Retina (tissue), 1 donor: ENCODE measurements around the gene HOXD13.
A peak's percentile ranks its signal among the peaks of the same experiment; 100 is the strongest.

Experiments used
- DNase-seq: peaks from one replicate; pipeline ENCODE4 v3.0.0-alpha.2; 2016

HOXD13 gene

DNA sequence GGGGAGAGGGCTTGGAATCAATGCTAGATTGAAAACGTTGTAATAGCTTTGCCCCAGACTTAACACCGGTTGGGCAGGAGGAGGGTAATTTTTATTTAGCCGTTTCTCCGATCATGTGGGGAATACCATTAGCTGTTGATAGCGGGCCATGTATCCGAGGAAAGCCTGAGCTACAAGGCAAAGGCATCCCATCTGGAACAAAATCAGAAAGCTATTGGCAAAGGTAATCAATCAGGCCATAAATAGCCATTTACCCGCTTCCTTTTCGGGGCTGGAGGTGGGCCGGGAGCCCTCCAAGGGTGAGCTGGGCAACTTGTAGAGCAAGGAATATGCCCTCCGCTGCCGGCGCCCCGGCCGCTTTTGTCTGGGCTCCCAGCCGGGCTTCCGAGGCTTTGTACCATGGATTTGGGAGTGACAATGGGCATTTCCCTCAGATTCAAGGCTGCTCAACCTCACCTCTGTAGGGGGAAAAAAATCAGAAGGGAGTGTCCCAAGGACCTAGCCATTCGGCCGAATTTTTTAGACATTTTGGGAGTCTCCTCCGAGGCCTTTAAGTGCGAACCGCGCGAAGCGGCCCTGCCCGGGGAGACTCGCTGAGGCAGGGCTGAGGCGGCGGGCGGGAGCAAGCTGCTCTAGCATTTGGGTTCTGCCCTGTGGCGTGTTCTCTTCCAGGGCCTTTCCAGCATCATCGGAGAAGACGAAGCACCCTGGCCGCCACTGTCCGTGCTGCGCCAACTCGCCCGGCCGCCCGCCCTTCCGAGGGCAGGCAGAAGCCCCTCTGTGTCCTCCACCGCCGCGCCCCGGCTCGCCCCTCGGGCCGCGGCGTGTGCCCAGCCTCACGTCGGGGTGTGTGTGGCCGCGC, 28.9 kb downstream of the HOXD13 start:
- DNase-seq, result peak; percentile 75

DNA sequence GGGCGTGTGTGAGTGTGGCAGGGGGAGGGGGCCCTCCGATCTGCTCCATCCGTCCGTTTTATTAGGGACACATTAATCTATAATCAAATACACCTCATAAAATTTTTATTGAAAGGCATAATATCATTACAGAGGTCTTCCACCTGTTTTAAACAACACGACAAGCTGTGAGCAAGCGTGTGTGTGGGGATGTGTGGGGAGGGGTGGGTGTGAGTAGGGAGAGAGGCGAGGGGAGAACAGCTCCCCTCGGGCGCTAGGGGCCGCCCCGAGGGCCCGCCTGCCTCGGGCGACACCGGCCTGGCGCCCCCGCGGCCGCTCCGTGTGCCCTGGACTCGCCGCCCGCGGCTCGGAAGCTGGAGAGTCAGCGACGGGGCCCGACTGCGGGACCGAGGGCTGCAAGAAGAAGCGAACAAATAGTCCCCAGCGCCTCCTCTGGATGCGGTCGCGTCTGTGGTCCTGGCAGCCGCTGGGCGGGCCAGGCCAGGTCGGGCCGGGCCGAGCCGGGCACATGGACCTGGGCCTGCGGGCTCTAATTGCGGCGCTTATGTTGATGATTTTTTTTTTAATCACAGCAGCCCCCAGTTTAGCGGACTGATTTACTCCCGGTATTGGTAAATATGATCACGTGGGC, 29.6 kb downstream of the HOXD13 start:
- DNase-seq, result peak; percentile 92

DNA sequence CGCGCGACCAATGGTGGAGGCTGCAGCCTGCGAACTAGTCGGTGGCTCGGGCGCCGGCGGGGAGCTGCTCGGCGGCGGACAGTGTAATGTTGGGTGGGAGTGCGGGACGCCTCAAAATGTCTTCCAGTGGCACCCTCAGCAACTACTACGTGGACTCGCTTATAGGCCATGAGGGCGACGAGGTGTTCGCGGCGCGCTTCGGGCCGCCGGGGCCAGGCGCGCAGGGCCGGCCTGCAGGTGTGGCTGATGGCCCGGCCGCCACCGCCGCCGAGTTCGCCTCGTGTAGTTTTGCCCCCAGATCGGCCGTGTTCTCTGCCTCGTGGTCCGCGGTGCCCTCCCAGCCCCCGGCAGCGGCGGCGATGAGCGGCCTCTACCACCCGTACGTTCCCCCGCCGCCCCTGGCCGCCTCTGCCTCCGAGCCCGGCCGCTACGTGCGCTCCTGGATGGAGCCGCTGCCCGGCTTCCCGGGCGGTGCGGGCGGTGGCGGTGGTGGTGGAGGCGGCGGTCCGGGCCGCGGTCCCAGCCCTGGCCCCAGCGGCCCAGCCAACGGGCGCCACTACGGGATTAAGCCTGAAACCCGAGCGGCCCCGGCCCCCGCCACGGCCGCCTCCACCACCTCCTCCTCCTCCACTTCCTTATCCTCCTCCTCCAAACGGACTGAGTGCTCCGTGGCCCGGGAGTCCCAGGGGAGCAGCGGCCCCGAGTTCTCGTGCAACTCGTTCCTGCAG, 30.3 kb downstream of the HOXD13 start, which contains the start of gene HOXD9:
Gene HOXD9 (plus strand): TSS at position 37 of the 728 bp plus-strand sequence. CDS start 50 bp downstream, at position 87.
- DNase-seq, result no peak

DNA sequence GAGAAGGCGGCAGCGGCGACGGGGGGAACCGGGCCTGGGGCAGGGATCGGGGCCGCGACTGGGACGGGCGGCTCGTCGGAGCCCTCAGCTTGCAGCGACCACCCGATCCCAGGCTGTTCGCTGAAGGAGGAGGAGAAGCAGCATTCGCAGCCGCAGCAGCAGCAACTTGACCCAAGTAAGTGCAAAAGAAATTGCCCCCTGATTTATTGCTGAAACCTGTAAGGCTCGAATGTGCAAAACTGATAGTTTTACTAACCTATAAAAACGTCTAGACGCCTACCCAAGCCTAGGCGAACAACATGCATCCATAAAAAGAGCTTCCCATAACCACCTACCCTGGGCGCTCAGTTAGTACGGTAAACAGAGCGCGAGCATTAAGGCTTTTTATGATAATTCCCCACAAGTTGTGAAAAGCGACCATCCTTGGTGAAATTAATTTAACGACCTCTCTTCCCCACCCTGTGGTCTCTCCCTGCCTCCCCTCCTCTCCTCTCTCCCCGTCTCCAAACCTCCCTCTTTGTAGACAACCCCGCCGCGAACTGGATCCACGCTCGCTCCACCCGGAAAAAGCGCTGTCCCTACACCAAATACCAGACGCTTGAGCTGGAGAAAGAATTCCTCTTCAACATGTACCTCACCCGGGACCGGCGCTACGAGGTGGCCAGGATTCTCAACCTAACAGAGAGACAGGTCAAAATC, 31.0 kb downstream of the HOXD13 start:
- DNase-seq, result no peak

DNA sequence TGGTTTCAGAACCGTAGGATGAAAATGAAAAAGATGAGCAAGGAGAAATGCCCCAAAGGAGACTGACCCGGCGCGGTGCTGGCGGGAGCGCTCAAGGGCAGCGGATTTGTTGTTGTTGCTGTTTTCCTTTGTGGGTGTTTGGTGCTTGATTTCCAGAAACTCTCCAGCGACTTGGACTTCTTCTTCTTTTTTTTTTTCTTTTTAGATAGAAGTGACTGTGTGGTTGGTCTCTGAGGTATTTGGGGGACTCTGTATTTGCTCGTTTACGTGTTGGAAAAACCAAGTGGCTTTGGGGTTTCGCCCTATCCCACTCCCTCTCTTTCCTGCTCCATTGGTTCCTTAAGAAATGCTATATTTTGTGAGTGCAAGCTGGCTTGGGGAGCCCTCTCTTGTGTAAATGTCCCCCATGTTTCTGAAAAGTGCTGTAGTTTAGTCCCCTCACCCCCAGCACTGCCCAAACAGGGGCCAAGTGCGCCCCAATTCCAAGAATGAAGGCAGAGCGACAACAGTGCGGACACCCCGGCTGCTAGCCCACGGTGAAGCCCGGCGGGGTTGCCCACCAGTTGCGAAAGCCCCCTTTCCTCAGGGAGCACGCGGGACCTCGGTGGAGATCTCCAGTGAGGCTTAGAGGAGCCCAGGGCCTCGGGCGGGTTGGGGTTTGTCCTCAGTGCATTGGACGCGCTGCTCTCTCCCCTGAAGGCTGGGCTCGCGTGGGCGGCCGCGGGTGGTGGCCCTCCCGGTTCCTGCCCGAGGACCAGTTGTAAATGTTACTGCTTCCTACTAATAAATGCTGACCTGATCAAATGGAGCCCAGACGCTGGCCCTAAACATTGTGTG, 31.8 kb downstream of the HOXD13 start:
- DNase-seq, result no peak

DNA sequence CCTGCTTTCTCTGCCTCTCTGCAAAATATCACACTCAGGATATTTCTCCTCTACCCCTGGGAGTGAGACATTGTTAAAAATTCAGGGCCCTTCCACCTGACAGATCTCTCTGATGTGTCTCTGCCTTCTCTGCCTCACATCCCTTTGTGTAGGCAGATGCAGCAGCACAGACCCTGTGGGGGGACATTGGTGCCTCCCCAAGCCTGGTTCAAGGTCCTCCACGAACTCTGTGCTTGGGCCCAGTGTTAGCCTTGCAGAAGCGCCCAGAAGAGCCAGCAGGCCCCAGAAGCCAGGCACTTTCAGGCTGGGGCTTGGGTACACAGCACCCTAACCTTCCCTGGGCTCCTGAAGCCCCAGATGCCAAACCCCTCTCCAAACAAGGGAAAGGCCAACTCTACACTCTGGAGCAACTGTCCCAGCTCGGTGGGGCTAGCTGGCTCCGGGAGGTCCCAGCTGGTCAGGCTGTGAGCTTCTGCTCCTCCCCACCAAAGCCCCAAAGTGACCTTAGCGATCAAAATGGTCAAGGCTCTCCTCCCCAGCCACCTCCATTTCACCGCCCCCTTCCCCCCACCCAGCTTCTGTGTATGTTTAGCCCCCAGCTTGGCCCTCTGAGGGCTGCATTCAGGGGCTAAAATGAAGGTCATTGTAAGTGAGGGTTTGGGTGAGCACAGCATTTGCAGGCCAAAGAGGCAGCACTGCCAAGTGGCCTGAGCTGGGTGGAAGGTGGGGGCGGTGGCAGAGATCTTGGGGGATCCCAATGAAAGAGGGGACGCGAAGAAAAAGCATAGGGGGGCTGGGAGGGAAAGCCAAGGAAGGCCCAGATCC, 32.6 kb downstream of the HOXD13 start:
- no peak for DNase-seq

DNA sequence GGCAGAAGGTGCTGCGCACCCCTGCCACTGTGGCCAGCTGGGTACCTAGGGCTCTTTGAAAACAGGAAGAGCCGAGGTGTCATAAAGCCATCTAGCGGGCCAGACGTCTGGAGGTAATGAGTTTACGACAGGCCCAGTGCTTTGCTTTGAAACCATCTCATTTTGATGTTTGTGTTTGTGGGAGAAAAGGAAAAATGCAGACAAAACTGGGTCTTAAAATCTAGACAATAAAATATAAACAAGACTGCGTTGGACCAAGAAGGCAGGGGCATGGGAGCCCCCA, 33.2 kb downstream of the HOXD13 start:
- DNase-seq, result no peak

DNA sequence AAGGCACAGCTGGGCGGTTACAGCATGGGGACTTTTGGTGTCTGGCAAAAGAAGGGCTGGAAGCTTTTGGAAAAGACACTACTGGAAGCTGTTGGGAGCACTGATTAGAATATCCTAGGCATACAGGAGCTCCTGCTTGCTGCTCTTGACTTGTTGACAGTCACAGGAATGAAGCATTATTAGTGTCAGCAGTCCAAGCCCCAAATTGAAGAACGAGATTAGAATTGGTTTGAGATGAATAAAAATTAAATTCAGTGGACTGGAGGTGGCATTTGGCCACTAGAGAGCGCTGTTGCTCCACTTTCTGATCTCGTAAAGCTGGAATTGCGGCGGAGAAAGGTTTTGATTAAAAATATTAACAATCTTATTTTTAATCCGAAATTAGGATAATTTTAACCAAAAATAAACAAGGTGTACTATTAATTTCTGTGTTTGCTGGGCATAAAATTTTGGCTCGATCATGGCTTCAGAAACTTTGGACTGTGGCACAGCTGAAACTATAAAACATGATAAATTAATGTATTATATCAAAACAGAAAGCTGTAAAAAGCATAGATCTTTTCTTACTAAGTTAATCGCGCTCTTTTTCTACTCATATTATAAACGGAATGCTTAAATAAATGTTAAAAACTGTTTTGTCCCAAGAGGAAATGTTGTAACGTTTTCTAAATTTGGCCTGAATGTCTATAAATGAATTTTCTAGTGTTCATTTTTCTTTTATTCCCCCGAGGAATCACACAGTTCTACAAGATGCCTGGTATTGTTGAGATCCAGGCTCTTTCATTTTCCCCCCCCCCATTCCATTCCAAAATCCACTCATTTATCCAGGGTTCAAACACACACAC, 34.6 kb downstream of the HOXD13 start:
- DNase-seq, result peak; percentile 85

DNA sequence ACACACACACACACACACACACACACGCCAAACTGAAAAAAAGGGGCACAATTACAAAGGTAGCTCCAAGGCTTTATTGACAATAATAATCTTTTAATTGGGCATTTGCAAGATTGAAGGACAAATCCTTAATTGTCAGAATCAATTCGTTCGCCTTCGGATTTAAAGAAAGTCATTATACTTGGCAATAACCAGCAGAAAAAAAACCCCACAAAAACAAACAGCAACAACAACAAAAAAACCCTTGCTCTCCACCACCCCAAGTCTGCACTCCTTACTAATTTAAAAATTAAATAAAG, 35.2 kb downstream of the HOXD13 start:
- DNase-seq, result no peak

DNA sequence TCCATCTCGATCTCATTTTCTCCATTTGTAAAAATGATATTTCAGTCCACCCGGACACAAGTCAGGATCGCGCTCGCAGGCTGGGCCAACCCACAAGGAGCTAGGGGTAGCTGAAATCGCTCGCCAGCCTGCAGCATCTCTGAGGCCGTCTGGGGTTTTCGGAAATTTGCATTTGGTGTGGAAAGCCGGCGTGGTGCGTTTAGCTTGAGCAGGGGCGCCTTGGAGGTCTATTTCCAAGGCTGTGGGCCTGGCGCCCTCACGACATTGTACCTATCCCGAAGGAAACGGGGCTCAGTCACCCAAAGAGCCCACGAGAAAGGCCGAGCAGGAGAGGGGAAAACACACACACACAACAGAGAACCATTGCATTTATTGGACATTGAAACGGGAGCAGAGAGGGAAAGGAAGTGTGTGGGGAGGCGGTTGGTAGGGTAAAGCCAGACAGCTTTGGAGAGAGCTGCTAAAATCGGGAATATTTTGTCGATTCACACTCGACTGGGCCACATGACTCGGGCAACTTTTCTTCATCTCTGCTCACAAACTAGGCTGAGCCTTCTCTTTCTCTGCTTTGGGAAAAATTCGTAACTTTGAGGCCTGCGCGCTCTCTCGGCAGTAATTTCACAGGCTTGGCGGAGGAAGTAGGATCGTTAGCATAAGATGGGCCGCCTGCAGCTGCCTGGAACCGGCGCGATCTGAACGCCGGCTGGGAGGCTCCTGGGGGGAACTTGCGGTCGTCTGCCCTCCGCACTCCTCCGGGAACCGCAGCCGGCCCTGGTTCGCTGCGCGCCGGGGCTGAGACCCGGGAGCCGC, 35.9 kb downstream of the HOXD13 start:
- DNase-seq, result peak; percentile 80

DNA sequence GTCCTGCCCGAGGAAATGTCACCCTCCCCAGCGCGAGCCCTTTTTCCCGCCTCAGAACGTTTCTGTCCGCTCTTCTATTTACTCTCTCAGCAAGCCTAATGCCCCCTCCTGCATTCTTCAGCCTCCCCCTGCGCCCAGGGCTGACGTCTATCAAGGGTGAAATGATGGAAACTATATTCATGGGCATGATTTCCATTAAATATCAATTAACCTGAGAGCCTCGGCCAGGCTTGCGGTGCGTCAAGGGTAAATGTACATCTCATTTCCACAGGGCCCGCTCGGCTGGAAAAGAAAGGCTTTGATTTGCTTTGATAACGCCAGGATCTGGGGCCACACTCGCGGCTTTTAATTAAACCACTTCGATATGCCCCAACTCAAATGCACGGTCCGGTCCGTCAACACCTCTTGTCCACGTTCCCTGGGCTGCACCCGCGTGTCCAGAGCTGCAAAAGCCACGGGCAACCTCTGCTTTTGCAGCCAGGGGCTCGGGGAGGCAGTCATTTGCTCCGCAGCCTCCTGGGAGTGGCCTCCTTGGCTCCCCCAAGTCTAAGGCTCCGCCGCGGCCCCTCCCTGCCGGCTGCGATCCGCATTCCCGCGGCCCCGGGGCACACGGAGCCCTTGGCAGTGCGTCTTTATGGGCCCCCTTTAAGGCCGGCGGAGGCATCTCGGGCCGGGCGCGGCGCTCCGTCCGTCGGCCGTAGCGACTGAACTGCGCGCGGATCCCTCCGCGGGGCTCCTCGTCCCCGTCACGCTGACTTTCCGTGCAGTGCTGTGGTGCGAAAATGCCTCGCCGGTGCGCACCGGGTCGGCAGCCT, 36.7 kb downstream of the HOXD13 start, which contains the start of gene HOXD8:
Gene HOXD8 (plus strand): TSS at position 724 of the 815 bp plus-strand sequence. CDS start 662 bp downstream, outside the sequence.
- DNase-seq, result peak; percentile 86

DNA sequence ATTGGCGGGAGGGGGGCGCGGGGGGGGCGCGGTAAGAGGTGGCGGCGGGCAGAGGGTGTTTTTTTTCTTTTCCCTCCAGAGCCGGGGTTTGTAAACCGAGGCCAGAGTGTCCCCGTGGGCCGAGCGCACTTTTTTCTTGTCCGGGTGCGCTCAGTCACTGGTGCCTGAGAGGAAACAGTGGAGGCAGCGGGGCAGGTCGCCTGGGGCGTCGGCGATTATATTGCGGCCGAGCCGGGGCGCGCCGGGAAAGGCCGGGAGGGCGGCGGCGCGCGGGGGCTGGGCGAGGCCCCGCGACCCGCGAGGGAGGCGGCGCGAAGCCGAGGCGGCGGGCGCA, 37.3 kb downstream of the HOXD13 start:
- DNase-seq, result no peak

DNA sequence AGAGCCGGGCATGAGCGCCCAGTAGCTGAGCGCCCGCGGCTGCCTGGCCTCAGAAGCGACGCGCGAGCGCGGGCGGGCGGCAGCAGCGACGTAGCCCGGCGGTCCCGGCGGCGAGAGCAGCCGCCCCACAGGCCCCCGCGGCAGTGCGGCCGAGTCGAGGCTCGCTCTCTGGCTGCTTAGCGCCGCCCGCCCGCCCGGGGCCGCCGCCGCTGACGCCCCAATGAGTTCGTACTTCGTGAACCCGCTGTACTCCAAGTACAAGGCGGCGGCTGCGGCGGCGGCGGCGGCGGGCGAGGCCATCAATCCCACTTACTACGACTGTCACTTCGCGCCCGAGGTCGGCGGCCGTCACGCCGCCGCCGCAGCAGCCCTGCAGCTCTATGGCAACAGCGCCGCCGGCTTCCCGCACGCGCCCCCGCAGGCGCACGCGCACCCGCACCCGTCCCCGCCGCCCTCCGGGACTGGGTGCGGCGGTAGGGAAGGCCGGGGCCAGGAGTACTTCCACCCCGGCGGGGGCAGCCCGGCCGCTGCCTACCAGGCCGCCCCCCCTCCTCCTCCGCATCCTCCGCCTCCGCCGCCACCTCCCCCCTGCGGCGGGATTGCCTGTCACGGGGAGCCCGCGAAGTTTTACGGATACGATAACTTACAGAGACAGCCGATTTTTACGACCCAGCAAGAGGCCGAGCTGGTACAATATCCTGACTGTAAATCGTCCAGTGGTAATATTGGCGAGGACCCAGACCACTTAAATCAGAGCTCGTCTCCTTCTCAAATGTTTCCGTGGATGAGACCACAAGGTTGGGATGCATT, 37.8 kb downstream of the HOXD13 start:
- peak; percentile 68 for DNase-seq

DNA sequence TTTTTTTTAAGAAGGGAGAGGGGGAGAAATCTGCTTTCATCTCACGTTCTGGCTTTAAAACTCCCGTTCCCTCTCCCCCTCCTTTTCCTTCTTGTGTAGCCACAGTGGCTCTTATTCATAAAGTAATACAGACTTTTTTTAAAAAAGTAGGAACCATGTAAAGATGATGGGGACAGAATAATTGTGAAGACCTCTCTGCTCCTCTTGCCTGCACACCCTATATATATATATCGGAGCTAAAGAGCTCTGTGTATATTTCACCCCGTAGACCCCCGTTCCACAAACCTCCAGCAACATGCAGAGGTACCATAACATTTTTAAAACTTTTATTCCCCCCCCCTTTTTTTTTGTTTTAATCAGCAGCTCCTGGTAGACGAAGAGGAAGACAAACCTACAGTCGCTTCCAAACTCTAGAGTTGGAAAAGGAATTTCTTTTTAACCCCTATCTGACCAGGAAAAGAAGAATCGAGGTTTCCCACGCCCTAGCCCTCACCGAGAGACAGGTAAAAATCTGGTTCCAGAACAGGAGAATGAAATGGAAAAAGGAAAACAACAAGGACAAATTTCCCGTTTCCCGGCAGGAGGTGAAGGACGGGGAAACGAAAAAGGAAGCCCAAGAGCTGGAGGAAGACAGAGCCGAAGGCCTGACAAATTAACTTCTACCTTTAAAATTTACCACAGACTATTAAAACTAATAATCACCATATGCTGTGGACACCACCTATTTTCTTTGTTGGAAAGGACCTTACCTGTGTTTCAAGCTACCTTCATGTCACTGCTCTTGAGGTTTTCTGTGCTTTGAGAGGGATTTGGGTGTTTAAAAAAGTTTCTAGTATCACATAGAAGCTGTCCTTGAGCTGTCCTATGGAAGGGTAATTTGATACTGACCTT, 38.7 kb downstream of the HOXD13 start:
- DNase-seq, result no peak

DNA sequence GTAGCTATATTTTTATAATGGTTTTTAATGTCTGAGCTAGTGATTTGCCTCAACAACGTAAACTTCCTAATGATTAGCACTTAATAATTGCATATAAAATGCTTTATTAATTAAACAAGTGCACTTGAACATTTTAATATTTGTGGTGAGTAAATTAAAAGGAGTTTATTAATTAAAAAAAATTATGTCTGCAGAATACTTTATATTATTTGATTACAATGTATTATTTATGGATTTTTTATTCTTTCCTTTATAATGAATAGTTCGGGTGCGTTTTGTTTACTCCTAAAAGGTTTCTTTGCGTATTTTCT, 39.3 kb downstream of the HOXD13 start:
- no peak for DNase-seq

DNA sequence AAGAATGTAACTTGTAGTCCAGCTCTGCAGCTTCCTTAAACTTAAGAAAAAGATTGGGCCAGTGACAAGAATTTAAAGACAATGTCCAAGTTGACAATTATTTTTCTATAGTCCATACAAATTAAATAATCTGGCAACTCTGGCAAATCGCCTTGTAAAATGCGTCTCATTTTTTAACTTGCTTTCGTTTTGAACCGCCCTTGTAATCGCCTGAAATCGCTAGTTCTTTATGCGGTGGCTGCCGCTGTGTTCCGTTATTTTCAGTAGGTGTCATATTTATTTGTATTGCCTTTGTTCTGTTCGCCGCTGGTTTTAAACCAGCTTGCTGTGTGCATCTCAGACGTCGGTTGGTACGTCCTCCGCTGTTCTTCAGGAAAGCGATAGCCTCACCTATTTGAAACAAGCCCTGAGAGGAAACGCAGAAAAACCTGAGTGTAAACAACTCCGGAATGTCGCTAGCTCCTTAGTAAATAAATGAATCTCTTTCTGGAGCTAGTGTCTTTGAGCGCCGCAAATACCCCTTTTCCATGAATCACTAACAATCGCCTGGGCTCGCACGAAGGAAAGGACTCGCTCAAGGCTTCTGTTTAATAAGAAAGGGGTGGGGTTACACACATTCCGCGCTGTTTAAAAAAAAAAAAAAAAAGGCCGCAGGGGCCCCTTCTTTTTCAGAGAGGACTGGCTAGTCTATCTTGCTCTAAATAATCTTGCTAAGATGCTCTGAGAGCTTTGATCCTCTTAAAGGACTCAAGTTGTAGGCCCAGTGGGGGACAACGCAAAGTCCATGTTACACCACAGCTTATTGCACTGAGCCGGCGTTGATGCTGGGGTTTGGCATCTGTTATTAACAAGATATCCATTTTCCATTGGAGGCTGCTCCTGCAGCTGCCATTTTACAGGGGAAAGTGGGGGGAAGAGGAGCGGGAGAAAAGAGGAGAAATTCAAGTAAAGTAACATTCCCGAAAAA, 40.0 kb downstream of the HOXD13 start:
- peak; percentile 72 for DNase-seq
